B cell (primary cell): ENCODE results near the gene TMEM45A. TPM values are rescaled to one million over a fixed set of nuclear protein-coding genes. Genes with fewer than 3 reads are reported as not detected.

Source experiments
- ATAC-seq: fragments of 200-7000 bp; cut with Tn5 transposase; one replicate; pipeline ENCODE4 v1.10.0; 2021; ENCODE audit warnings: low read depth, mild to moderate bottlenecking, moderate number of reproducible peaks, moderate library complexity
- CTCF ChIA-PET: fragments of 350-600 bp; sonication (Branson Sonifier 250); formaldehyde crosslinking; loops from one replicate; lab custom pipeline; 2021; ENCODE audit warnings: antibody characterized with exemption, inconsistent platforms; lab: Charles Lee
- POLR2A ChIA-PET: fragments of 350-600 bp; sonication (Branson Sonifier 250); formaldehyde crosslinking; loops from one replicate; lab custom pipeline; 2021; ENCODE audit warnings: antibody characterized with exemption; lab: Charles Lee
- DNase-seq: peaks from one replicate; pipeline ENCODE4 v3.0.0; 2013
- H2AFZ ChIP-seq: 2 replicates; pipeline ENCODE4 v1.6.1; 2012; ENCODE audit warnings: mild to moderate bottlenecking, low read depth, low read length; ENCODE audit not compliant: insufficient read depth, poor library complexity, severe bottlenecking
- H3K27ac ChIP-seq, 2 donors: 1 replicate in 1 of 2; 2 replicates in 1 of 2; pipeline ENCODE4 v1.5.1; 2012 to 2013; ENCODE audit warnings: low read length in 2 of 2, mild to moderate bottlenecking in 2 of 2, moderate library complexity in 1 of 2
- H3K27me3 ChIP-seq, 4 experiments: fragments of 200-600 bp in 1 of 4; sonication (generic) in 1 of 4; replicated peaks in 1 of 4; 1 replicate in 2 of 4; 2 replicates in 2 of 4; pipeline versions ENCODE4 v1.6.1 to v1.7.0; 2013 to 2016; ENCODE audit warnings: low read length in 3 of 4, mild to moderate bottlenecking in 2 of 4, mixed read lengths in 1 of 4, moderate library complexity in 1 of 4; ENCODE audit not compliant: insufficient read depth in 4 of 4, control insufficient read depth in 3 of 4; ENCODE audit errors: control extremely low read depth in 1 of 4
- H3K36me3 ChIP-seq, 2 experiments: replicated peaks in 1 of 2; 1 replicate in 1 of 2; 2 replicates in 1 of 2; pipeline versions ENCODE4 v1.6.1 to v1.7.1; 2013; ENCODE audit warnings: low read length in 1 of 2; ENCODE audit not compliant: insufficient read depth in 2 of 2, control insufficient read depth in 1 of 2; ENCODE audit errors: control extremely low read depth in 1 of 2, extremely low read depth in 1 of 2
- H3K4me1 ChIP-seq, 2 donors: fragments of 200-600 bp in 1 of 2; sonication (generic) in 1 of 2; 1 replicate in 1 of 2; 2 replicates in 1 of 2; pipeline versions ENCODE4 v1.5.1 to v1.6.1; 2013 to 2017; ENCODE audit warnings: low read length in 2 of 2; ENCODE audit not compliant: control insufficient read depth in 2 of 2, insufficient read depth in 2 of 2
- H3K4me2 ChIP-seq: replicated peaks from 2 replicates; pipeline ENCODE3; 2012; ENCODE audit warnings: mild to moderate bottlenecking, low read depth, low read length; ENCODE audit not compliant: poor library complexity, severe bottlenecking
- H3K4me3 ChIP-seq, 5 experiments: fragments of 200-600 bp in 1 of 5; sonication (generic) in 1 of 5; 1 replicate in 3 of 5; 2 replicates in 2 of 5; pipeline versions ENCODE4 v1.5.1 to v1.7.0; 2011 to 2016; ENCODE audit warnings: low read length in 4 of 5, mild to moderate bottlenecking in 4 of 5, low read depth in 2 of 5, control low read depth in 1 of 5, moderate library complexity in 1 of 5; ENCODE audit not compliant: insufficient read depth in 1 of 5; ENCODE audit errors: control extremely low read depth in 1 of 5, extremely low read depth in 1 of 5
- H3K79me2 ChIP-seq: fragments of 200-600 bp; sonication (generic); one replicate; pipeline ENCODE4 v1.6.0; 2016; ENCODE audit warnings: low read length; ENCODE audit not compliant: control insufficient read depth, insufficient read depth
- H3K9ac ChIP-seq: fragments of 200-600 bp; sonication (generic); 2 replicates; pipeline ENCODE4 v1.6.1; 2017; ENCODE audit warnings: mild to moderate bottlenecking, low read length, moderate library complexity
- H3K9me3 ChIP-seq, 3 donors: one replicate each; pipeline versions ENCODE4 v1.6.1 to v1.7.1; 2013; ENCODE audit warnings: low read length in 2 of 3; ENCODE audit not compliant: control insufficient read depth in 2 of 3, insufficient read depth in 1 of 3; ENCODE audit errors: control extremely low read depth in 1 of 3
- H4K20me1 ChIP-seq: 2 replicates; pipeline ENCODE4 v1.6.0; 2012; ENCODE audit warnings: mild to moderate bottlenecking, low read length; ENCODE audit not compliant: insufficient read depth, control insufficient read depth, poor library complexity, severe bottlenecking
- H3K27ac Mint-ChIP-seq: one replicate; pipeline ENCODE4 v1.8.0; 2021; ENCODE audit warnings: mixed read lengths
- H3K27me3 Mint-ChIP-seq: one replicate; pipeline ENCODE4 v1.8.0; 2021; ENCODE audit warnings: mixed read lengths
- H3K4me1 Mint-ChIP-seq: one replicate; pipeline ENCODE4 v1.8.0; 2021; ENCODE audit warnings: mixed read lengths
- H3K4me3 Mint-ChIP-seq: one replicate; pipeline ENCODE4 v1.8.0; 2021; ENCODE audit warnings: mixed read lengths
- H3K9me3 Mint-ChIP-seq: one replicate; pipeline ENCODE4 v1.8.0; 2022; ENCODE audit warnings: mixed read lengths; ENCODE audit not compliant: insufficient read depth
- CTCF ChIP-seq: fragments of 200-600 bp; IDR thresholded peaks from one replicate; pipeline ENCODE4 v1.8.0; 2022; ENCODE audit warnings: antibody characterized with exemption, mild to moderate bottlenecking
- EZH2 ChIP-seq: IDR thresholded peaks from 2 replicates; pipeline ENCODE4 v1.6.1; 2012; ENCODE audit warnings: borderline replicate concordance, low read depth, mild to moderate bottlenecking, moderate library complexity, low read length; ENCODE audit not compliant: insufficient read depth, poor library complexity, severe bottlenecking
- WGBS: methylation state at CpG from one replicate; pipeline ENCODE4 v1.1.5; 2013; ENCODE audit warnings: missing lambda C conversion rate; ENCODE audit not compliant: insufficient coverage; 5-methylcytosine and 5-hydroxymethylcytosine counted together
- intact Hi-C: fragments of 100-400 bp; cut with micrococcal nuclease; formaldehyde crosslinking; loops from one replicate; pipeline ENCODE4 v1.10.0; 2022
- polyA plus RNA-seq: library from polyadenylated mRNA; depleted of rRNA; stranded (reverse); fragments of >200 nt; gene quantifications from 2 replicates; pipeline ENCODE4 v1.2.3, GENCODE V29; 2012
- total RNA-seq, 2 donors: library from RNA; stranded (reverse); fragments of 120-200 nt in 1 of 2; gene quantifications; 1 replicate in 1 of 2; 2 replicates in 1 of 2; pipeline versions ENCODE4 v1.2.3 to v1.2.4, GENCODE V29; 2013 to 2022

Gene TMEM45A
- total and polyA plus RNA-seq, 2 donors (not counting 1 experiment from before 2014, with no cell fraction given): 0.20 TPM; not detected in 1

- Histone ChIP-seq H3K4me2 (no peak overlapping the region), H3K4me1 (no peaks in the 10 kb centered on the region), H3K36me3 (no peaks in the 10 kb centered on the region), H3K27me3 (no peaks in the 10 kb centered on the region), H4K20me1 (no peaks in the 10 kb centered on the region), H3K4me3 (no peak overlapping the region), H3K27ac (no peak overlapping the region), H2AFZ (no peak overlapping the region), H3K79me2 (no peaks in the 10 kb centered on the region), H3K9me3 (peaks cover 0 to under 1% (median 0%) of the 10 kb centered on the region in 3 donors), H3K9ac (no peak overlapping the region)
- Mint-ChIP-seq H3K4me3 (no peak overlapping the region), H3K27ac (no peak overlapping the region), H3K27me3 (peaks cover 2% of the 10 kb centered on the region), H3K9me3 (peaks cover 2% of the 10 kb centered on the region), H3K4me1 (no peaks in the 10 kb centered on the region)
- DNase-seq: no peak
- POLR2A ChIA-PET: no interaction called here
- intact Hi-C loops: no loop called here
- no peak for ATAC-seq
- CTCF ChIA-PET: no interaction called here
- WGBS: 92% methylated on average over 5 of the region's 5 CpGs
- TF ChIP-seq EZH2 (no peak), CTCF (no peak)
Observed at GRCh38 chr3:100537646-100538338, 45.4 kb downstream of the TMEM45A start.

- ATAC-seq (no peak), DNase-seq (no peak)
- H3K27me3 Mint-ChIP-seq: peaks cover 2% of the 10 kb centered on the region
- POLR2A ChIA-PET: no interaction called here
- H3K9me3 ChIP-seq: peaks cover 0 to 1% (median 0%) of the 10 kb centered on the region in 3 donors
- no peaks in the 10 kb centered on the region for H3K4me1 ChIP-seq
- no peak for TF ChIP-seq CTCF
- no peak for TF ChIP-seq EZH2
- no CpG with 5 or more reads among the region's 1 CpG for WGBS
- H3K9ac ChIP-seq: no peak overlapping the region
- H3K36me3 ChIP-seq: no peaks in the 10 kb centered on the region
- no peak overlapping the region for H3K4me2 ChIP-seq
- peaks cover 2% of the 10 kb centered on the region for H3K9me3 Mint-ChIP-seq
- no peaks in the 10 kb centered on the region for H3K4me1 Mint-ChIP-seq
- no peak overlapping the region for H3K4me3 ChIP-seq
- no peak overlapping the region for H3K27ac ChIP-seq
- CTCF ChIA-PET: no interaction called here
- no peaks in the 10 kb centered on the region for H4K20me1 ChIP-seq
- H3K79me2 ChIP-seq: no peaks in the 10 kb centered on the region
- H2AFZ ChIP-seq: no peak overlapping the region
- H3K27ac Mint-ChIP-seq: no peak overlapping the region
- H3K27me3 ChIP-seq: no peaks in the 10 kb centered on the region
- intact Hi-C loops: no loop called here
- H3K4me3 Mint-ChIP-seq: no peak overlapping the region
Observed at GRCh38 chr3:100538339-100538706, 45.9 kb downstream of the TMEM45A start.
